ENCODE results near the gene DENND5A.

Gene DENND5A

GRCh38 chr11:9133956-9134355, 131.2 kb downstream of the DENND5A start:
- Histone ChIP-seq H3K4me1 (ENCODE audit: insufficient read depth, low read length) (peaks cover 6% of the 10 kb centered on the region), H4K20me1 (ENCODE audit: insufficient read depth, low read length) (no peaks in the 10 kb centered on the region), H3K27ac (ENCODE audit: low read length) (no peak overlapping the region), H3K4me2 (ENCODE audit: insufficient read depth, low read length) (no peak overlapping the region), H3K9ac (ENCODE audit: low read depth, low read length) (no peak overlapping the region), H3K4me3 (ENCODE audit: low read depth in 1 of 2, low read length in 2 of 2) (no peak overlapping the region), H3K9me3 (ENCODE audit: insufficient read depth, low read length, severe bottlenecking) (no peaks in the 10 kb centered on the region), H3K79me2 (ENCODE audit: insufficient read depth, low read length) (no peaks in the 10 kb centered on the region), H2AFZ (ENCODE audit: low read depth, low read length) (no peak overlapping the region), H3K27me3 (ENCODE audit: insufficient read depth, low read length, poor library complexity) (peaks cover 3% of the 10 kb centered on the region), H3K36me3 (ENCODE audit: insufficient read depth, low read length) (no peaks in the 10 kb centered on the region)
- DNase-seq (no peak), ATAC-seq (ENCODE audit: insufficient read depth, low read depth) (no peak)
- TF ChIP-seq CTCF (IDR thresholded peaks at IDR 0.05; ENCODE audit: borderline replicate concordance, extremely low read depth, low read length, poor library complexity, severe bottlenecking) (no peak), EZH2 (IDR thresholded peaks at IDR 0.05; ENCODE audit: borderline replicate concordance, low read depth, low read length, severe bottlenecking) (no peak)

GRCh38 chr11:9132203-9132878, 132.8 kb downstream of the DENND5A start:
- Histone ChIP-seq H2AFZ (ENCODE audit: low read depth, low read length) (no peak overlapping the region), H3K79me2 (ENCODE audit: insufficient read depth, low read length) (no peaks in the 10 kb centered on the region), H3K4me2 (ENCODE audit: insufficient read depth, low read length) (no peak overlapping the region), H3K27me3 (ENCODE audit: insufficient read depth, low read length, poor library complexity) (peaks cover 3% of the 10 kb centered on the region), H3K27ac (ENCODE audit: low read length) (no peak overlapping the region), H3K9ac (ENCODE audit: low read depth, low read length) (no peak overlapping the region), H4K20me1 (ENCODE audit: insufficient read depth, low read length) (no peaks in the 10 kb centered on the region), H3K36me3 (ENCODE audit: insufficient read depth, low read length) (no peaks in the 10 kb centered on the region), H3K4me3 (ENCODE audit: low read depth in 1 of 2, low read length in 2 of 2) (no peak overlapping the region), H3K4me1 (ENCODE audit: insufficient read depth, low read length) (no peaks in the 10 kb centered on the region), H3K9me3 (ENCODE audit: insufficient read depth, low read length, severe bottlenecking) (no peaks in the 10 kb centered on the region)
- TF ChIP-seq CTCF (IDR thresholded peaks at IDR 0.05; ENCODE audit: borderline replicate concordance, extremely low read depth, low read length, poor library complexity, severe bottlenecking) = no peak
- TF ChIP-seq EZH2 (IDR thresholded peaks at IDR 0.05; ENCODE audit: borderline replicate concordance, low read depth, low read length, severe bottlenecking) = no peak
- ATAC-seq (ENCODE audit: insufficient read depth, low read depth) = no peak
- DNase-seq = no peak

- ATAC-seq (ENCODE audit: insufficient read depth, low read depth) = no peak
- Histone ChIP-seq H3K27ac (ENCODE audit: low read length) (no peak overlapping the region), H3K4me1 (ENCODE audit: insufficient read depth, low read length) (no peaks in the 10 kb centered on the region), H2AFZ (ENCODE audit: low read depth, low read length) (no peak overlapping the region), H3K79me2 (ENCODE audit: insufficient read depth, low read length) (no peaks in the 10 kb centered on the region), H4K20me1 (ENCODE audit: insufficient read depth, low read length) (no peaks in the 10 kb centered on the region), H3K4me2 (ENCODE audit: insufficient read depth, low read length) (no peak overlapping the region), H3K27me3 (ENCODE audit: insufficient read depth, low read length, poor library complexity) (peaks cover 4% of the 10 kb centered on the region), H3K9ac (ENCODE audit: low read depth, low read length) (no peak overlapping the region), H3K36me3 (ENCODE audit: insufficient read depth, low read length) (no peaks in the 10 kb centered on the region), H3K4me3 (ENCODE audit: low read depth in 1 of 2, low read length in 2 of 2) (no peak overlapping the region), H3K9me3 (ENCODE audit: insufficient read depth, low read length, severe bottlenecking) (no peaks in the 10 kb centered on the region)
- TF ChIP-seq CTCF (IDR thresholded peaks at IDR 0.05; ENCODE audit: borderline replicate concordance, extremely low read depth, low read length, poor library complexity, severe bottlenecking) = no peak
- no peak for TF ChIP-seq EZH2 (IDR thresholded peaks at IDR 0.05; ENCODE audit: borderline replicate concordance, low read depth, low read length, severe bottlenecking)
- DNase-seq = no peak
These were observed 134.9 kb downstream of the DENND5A start for GRCh38 chr11:9130297-9130696.
